GM12872 (cell line): ENCODE data around the gene MUC20.

ENCODE experiments used
- TF ChIP-seq, protein P1 (sequence below): IDR thresholded peaks from 3 replicates; pipeline ENCODE4 v1.5.1; 2011; ENCODE audit warnings: low read depth, mild to moderate bottlenecking, low read length, moderate library complexity; ENCODE audit not compliant: insufficient read depth

The MUC20 gene

DNA sequence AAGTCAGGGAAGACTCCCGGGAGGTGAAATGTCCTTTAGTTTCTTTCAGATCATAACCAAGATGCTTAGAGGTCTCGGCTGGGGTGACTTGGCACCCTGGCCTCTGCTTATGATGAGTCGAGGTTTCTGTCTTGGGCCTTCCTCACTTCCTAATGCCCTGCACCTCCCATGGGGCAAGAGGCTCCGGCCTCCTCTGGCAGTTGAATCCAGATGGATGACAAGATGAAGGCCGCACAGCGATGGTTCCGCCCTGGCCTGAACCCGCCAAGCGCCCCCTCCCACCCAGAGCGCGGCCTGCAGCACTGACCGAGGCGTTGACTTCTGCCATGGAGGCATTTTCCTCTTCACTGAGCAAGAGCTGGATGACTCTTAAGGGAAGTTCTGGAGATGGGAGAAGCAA lies 31.3 kb downstream of the MUC20 start:
- TF ChIP-seq, protein P1, sequence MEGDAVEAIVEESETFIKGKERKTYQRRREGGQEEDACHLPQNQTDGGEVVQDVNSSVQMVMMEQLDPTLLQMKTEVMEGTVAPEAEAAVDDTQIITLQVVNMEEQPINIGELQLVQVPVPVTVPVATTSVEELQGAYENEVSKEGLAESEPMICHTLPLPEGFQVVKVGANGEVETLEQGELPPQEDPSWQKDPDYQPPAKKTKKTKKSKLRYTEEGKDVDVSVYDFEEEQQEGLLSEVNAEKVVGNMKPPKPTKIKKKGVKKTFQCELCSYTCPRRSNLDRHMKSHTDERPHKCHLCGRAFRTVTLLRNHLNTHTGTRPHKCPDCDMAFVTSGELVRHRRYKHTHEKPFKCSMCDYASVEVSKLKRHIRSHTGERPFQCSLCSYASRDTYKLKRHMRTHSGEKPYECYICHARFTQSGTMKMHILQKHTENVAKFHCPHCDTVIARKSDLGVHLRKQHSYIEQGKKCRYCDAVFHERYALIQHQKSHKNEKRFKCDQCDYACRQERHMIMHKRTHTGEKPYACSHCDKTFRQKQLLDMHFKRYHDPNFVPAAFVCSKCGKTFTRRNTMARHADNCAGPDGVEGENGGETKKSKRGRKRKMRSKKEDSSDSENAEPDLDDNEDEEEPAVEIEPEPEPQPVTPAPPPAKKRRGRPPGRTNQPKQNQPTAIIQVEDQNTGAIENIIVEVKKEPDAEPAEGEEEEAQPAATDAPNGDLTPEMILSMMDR: no peak

DNA sequence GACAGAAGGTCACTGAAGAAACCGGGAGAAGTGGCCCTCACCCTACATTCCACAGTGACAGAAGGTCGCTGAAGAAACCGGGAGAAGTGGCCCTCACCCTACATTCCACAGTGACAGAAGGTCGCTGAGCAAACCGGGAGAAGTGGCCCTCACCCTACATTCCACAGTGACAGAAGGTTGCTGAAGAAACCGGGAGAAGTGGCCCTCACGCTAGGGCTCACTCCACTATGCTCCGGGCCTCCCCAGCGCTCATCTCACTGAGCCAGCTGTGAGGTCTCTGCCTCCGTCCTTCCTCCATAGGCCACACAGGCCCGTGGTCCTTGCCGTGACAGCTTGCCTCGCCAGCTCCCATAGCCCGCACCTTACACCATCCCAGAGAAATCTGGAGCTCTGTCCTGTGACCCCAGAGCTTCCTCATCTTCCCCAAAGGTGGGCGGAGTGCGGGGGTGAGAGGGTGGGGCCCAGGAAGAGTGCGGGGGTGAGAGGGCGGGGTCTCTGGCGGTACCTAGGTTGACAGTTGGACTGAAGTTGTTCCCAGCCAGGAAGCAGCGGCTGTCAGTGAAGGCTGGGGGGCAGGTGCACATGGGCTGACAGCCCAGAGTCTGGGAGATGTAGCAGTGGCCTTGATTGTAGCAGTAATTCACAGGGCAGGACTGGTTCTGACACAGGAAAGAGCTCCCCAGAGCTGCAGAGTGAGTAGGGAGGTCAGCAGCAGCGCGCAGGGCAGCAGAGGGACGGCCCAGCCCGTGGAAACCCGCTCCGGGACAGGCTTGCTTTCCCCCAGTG lies 32.0 kb downstream of the MUC20 start:
- TF ChIP-seq, protein P1: no peak

DNA sequence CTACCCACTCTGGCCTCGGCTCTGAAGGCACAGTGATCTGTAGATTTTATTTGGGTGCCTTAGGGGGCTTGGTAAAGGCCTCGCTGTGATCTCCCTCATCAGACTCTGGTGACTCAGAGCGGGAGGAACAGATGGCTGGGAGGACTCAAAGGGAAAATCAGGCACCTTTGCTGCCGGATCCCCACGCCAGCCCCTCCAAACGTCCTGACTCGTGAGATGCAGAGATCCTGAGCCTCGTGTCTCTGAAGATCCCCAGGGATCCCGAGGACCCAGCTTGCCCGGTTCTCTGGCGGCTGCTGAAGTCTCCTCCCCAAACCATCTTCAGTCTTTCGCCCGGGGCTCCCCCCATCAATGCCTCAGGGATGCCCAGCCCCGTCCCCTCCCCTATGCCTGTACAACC lies 32.8 kb downstream of the MUC20 start:
- TF ChIP-seq, protein P1: no peak

DNA sequence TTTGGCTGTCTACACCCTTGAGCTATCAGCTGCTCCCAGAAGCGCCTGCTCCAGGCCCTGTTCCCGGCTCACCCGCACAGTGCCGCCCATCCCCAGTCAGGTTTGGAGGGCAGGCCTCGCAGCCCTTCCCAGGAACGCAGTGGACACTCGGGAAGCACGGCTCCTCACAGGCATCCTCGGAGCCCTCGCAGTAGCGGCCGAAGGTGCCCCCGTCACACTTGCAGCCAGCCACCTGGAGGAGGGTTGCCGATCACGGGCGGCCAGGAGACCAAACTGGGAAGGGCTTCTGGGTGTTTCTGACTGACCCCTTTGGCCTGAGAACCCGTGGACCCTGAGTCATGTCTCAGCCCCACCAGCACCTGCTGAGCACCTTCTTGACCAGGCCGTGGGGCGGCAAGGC lies 33.4 kb downstream of the MUC20 start:
- TF ChIP-seq, protein P1: no peak

DNA sequence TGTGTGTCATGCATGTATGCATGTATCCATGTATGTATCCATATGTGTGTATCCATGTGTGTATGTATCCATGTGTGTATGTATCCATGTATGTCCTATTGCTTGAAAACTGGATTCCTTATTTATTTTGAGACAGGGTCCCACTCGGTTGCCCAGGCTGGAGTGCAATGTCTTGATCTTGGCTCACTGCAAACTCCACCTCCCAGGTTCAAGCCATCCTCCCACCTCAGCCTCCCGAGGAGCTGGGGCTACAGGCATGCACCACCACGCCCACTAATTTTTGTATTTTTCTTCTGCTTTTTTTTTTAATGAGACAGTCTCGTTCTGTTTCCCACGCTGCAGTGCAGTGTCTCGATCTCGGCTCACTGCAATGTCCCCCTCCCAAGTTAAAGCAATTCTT lies 34.1 kb downstream of the MUC20 start:
- TF ChIP-seq, protein P1: no peak

DNA sequence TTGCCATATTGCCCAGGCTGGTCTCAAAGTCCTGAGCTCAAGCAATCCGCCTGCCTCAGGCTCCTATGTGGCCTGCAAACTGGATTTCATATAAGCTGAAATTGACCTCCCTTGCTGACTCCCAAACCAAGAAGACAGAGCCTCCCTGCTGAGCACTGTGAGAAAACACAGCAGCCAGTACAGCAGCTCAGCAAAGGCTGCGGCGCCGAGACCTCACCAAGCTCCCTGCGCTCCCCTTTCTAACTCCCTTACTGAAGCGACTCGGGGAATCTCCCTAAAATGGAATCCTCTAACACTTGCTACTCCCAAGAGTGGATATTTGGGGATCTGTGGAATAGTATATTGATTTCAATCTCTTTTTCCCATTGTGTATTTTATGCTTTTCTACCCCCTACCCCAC lies 34.6 kb downstream of the MUC20 start:
- TF ChIP-seq, protein P1: no peak

DNA sequence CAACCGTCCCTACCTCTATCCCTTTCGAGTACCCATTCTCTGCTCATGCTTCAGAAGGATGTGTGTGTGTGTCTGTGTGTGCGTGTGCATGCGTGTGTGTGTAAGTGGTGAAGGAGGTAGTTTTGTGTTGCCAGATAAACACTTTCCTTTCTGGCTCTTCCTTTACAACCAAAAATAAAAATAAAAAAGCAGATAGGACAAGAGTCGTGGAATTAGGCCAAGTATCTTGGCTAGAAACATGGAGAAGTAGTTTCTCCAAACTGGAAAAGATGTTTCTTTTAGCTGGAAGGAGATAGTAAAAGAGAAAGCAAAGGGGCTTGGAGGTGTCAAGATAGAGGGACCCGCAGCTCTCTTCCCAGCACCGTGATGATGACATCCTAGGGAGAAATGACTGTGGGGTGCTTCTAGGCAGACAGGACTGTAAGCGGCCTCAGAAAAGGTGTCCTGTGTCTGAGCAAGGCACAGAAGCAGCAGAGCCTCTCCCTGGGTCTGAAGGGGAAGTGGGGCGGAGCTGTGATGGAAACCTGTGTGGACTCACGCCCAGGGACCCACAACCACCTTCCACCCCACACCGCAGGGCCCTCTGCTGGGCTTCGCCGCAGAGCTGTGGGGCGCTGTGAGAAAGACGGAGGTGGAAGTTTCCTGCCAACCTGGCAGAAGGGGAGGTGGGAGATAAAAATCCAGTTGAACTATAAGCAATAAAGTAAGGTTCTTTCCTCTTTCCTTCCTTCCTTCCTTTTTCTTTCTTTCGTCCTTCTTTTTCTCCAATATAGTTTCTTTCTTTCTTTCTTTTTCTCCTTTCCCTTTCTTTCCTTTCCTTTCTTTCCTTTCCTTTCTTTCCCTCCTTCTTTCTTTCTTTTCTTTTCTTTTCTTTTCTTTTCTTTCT lies 35.3 kb downstream of the MUC20 start:
- TF ChIP-seq, protein P1: no peak
